Muscle layer of colon (tissue), 2 donors: Measurements from ENCODE around the gene MYO10.

Experiments used
- H3K27ac ChIP-seq: one replicate; pipeline ENCODE4 v1.7.0; 2013; ENCODE audit warnings: low read depth, mild to moderate bottlenecking, low read length, moderate library complexity
- H3K27me3 ChIP-seq, 2 donors: one replicate each; pipeline ENCODE4 v1.7.0; 2013; ENCODE audit warnings: low read length in 2 of 2, mild to moderate bottlenecking in 2 of 2; ENCODE audit not compliant: insufficient read depth in 2 of 2, control insufficient read depth in 1 of 2
- H3K36me3 ChIP-seq: one replicate; pipeline ENCODE4 v1.7.0; 2013; ENCODE audit warnings: mild to moderate bottlenecking, low read length; ENCODE audit not compliant: insufficient read depth
- H3K4me1 ChIP-seq: one replicate; pipeline ENCODE4 v1.7.0; 2013; ENCODE audit warnings: mild to moderate bottlenecking, low read length; ENCODE audit not compliant: insufficient read depth
- H3K4me3 ChIP-seq, 2 donors: one replicate each; pipeline ENCODE4 v1.7.0; 2013; ENCODE audit warnings: low read length in 2 of 2, low read depth in 1 of 2, mild to moderate bottlenecking in 1 of 2, moderate library complexity in 1 of 2
- H3K9ac ChIP-seq: one replicate; pipeline ENCODE4 v1.7.0; 2013; ENCODE audit warnings: low read length
- H3K9me3 ChIP-seq: one replicate; pipeline ENCODE4 v1.7.0; 2013; ENCODE audit warnings: mild to moderate bottlenecking, low read length
- donor health status: abdominal sarcoma.
- donor health status: Adenocarcinoma of cecum.

Gene MYO10

GRCh38 chr5:16913187-16914107 lies 22.6 kb downstream of the MYO10 start:
- H3K36me3 ChIP-seq, result no peaks in the 10 kb centered on the region
- H3K4me1 ChIP-seq, result no peaks in the 10 kb centered on the region
- no peaks in the 10 kb centered on the region for H3K9me3 ChIP-seq
- no peak overlapping the region for H3K27ac ChIP-seq
- H3K9ac ChIP-seq, result no peak overlapping the region
- H3K27me3 ChIP-seq, result no peaks in the 10 kb centered on the region
- H3K4me3 ChIP-seq, result no peak overlapping the region

GRCh38 chr5:16912080-16912479 lies 24.0 kb downstream of the MYO10 start:
- H3K36me3 ChIP-seq, result no peaks in the 10 kb centered on the region
- no peaks in the 10 kb centered on the region for H3K27me3 ChIP-seq
- no peak overlapping the region for H3K27ac ChIP-seq
- no peak overlapping the region for H3K4me3 ChIP-seq
- no peaks in the 10 kb centered on the region for H3K9me3 ChIP-seq
- no peaks in the 10 kb centered on the region for H3K4me1 ChIP-seq
- no peak overlapping the region for H3K9ac ChIP-seq

DNA sequence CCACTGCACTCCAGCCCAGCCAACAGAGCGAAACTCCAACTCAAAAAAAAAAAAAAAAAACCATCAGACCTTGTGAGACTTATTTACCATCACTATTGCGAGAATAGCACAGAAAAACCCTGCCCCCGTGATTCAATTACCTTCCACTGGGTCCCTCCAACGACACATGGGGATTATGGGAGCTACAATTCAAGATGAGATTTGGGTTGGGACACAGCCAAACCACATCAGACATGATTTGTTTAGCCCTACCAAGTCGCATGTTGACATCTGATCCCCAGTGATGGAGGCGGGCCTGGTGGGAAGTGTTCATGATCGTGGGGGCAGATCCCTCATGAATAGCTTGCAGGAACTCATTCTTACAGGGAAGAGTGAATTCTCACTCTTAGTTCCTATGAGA lies 26.6 kb downstream of the MYO10 start:
- H3K9me3 ChIP-seq, result no peaks in the 10 kb centered on the region
- no peak overlapping the region for H3K9ac ChIP-seq
- H3K4me3 ChIP-seq, result no peak overlapping the region
- no peak overlapping the region for H3K27ac ChIP-seq
- H3K36me3 ChIP-seq, result no peaks in the 10 kb centered on the region
- H3K4me1 ChIP-seq, result no peaks in the 10 kb centered on the region
- H3K27me3 ChIP-seq, result no peaks in the 10 kb centered on the region

DNA sequence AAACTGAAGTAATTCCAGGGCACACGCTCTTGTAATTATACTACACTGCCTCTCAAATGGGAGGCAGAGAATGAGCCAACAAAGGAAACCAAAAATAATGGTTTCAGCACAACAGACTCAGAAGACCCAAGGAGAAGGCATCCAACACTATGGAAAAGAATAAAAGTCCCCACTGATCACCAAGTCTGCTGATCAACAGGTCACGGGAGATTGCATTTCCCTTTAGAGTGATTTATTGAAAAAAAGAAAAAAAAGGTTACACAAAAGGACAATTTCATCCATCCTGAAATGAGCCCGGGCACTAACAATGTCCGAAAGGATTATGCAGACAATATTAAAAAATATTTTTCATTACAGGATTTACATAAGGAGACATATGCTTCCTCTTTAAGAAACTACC lies 28.8 kb downstream of the MYO10 start:
- no peaks in the 10 kb centered on the region for H3K4me1 ChIP-seq
- H3K36me3 ChIP-seq, result no peaks in the 10 kb centered on the region
- H3K9ac ChIP-seq, result no peak overlapping the region
- no peaks in the 10 kb centered on the region for H3K27me3 ChIP-seq
- H3K27ac ChIP-seq, result no peak overlapping the region
- no peak overlapping the region for H3K4me3 ChIP-seq
- no peaks in the 10 kb centered on the region for H3K9me3 ChIP-seq

DNA sequence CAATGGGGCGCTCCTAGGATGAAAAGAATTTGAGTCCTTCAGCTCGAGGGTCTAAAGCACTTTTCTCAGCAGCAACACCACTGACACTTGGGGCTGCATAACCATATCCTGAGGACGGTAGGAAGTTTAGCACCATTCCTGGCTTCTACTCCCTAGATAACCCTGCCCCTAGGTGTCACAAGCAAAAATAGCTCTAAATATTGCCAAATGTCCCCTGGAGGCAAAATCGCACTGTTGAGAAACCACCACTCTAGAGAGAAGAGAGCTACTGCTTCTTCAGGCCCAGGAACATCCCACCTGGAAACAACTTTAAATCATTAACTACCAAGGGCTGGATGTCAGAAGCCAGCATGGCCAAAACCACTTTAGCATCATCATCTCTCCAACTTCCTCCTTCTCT lies 29.8 kb downstream of the MYO10 start:
- H3K27ac ChIP-seq, result no peak overlapping the region
- H3K9ac ChIP-seq, result no peak overlapping the region
- no peak overlapping the region for H3K4me3 ChIP-seq
- no peaks in the 10 kb centered on the region for H3K36me3 ChIP-seq
- no peaks in the 10 kb centered on the region for H3K27me3 ChIP-seq
- no peaks in the 10 kb centered on the region for H3K9me3 ChIP-seq
- no peaks in the 10 kb centered on the region for H3K4me1 ChIP-seq

DNA sequence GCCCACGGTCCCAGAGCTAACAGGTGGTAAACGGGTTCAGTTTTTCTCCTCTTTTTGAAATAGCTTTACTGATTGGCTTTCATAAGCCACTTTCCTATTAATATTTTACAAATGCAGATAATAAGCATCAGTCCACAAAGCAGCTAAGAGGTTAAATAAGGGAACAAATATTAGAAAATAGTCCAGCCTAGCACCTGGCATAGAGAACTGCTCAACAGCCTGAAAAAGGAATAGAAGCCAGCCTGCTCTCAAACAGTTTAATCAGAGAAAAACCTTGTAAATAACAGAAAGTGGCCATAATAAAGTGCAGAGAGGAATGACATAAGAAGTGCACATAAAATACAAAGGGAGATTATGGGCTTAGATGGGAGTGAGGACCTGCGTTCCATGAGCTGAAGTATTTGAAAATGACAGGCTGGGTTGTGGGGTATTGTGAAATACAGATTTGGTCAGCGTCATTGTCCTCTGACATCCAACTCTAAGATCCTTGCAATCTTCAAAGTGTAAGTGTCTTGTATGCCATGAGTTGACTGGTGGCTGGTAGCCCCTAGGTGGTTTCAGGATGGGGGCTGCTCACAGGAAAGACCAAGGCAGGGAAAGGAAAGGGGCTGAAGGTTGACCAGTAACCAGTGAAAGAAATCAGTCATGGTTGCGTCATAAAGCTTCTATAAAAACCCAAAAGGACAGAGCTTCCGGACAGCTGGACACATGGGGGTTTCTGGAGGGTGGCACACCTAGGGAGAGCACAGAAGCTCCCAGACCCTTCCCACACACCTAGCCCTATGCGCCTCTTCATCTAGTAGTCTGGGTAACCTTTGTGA lies 32.4 kb downstream of the MYO10 start:
- H3K27ac ChIP-seq, result no peak overlapping the region
- no peaks in the 10 kb centered on the region for H3K9me3 ChIP-seq
- H3K4me3 ChIP-seq, result no peak overlapping the region
- H3K36me3 ChIP-seq, result no peaks in the 10 kb centered on the region
- H3K9ac ChIP-seq, result no peak overlapping the region
- H3K27me3 ChIP-seq, result no peaks in the 10 kb centered on the region
- no peaks in the 10 kb centered on the region for H3K4me1 ChIP-seq

DNA sequence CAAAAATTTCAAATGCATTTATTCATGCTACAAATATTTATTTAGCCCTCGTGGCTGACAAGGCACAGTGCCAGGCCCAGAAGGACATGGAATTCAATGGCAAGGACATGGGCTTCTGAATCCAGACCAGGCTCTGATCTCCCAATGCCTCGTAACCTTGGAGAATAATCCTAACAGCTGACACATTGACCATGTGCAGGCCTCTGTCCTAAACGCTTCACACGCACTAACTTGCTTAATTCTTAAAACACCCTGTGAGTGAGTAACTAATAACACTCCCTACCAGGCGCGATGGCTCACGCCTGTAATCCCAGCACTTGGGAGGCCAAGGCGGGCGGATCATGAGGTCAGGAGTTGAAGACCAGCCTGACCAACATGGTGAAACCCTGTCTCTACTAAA lies 33.2 kb downstream of the MYO10 start:
- H3K27ac ChIP-seq, result no peak overlapping the region

DNA sequence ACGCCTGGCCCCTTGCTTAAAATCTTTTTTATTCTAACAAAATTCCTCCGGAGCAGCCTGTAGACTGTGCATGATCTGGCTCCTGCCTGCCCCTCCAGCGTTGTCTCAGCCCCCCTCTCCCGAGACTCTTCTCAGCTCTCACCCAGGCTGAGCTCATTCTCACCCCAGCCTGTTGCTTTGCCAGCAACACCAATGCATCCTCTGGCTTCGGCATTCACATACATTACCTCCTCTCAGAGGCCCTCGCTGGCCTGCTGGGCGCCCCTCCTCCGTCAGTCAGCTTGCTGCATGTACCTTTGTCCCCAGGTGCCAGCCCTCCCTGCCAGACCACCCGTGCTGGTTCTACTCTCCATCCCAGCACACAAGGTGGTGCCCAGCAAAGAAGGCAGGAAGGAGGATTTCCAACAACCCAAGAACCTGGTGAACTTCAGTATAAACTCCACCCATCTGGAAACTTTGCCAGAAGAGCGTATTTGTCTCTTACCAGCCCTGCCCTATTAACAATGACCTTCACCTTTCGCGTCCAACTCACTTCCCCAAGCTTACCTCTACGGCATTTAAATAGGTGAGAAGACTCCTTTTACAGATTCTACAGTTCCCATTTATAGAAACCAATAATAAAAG lies 35.0 kb downstream of the MYO10 start:
- H3K27ac ChIP-seq, result no peak overlapping the region

More for the DNA sequence above, 33.2 kb downstream of the MYO10 start:
- Histone ChIP-seq H3K9ac (no peak overlapping the region), H3K27me3 (no peaks in the 10 kb centered on the region), H3K4me3 (no peak overlapping the region), H3K4me1 (peaks cover 1% of the 10 kb centered on the region), H3K36me3 (no peaks in the 10 kb centered on the region), H3K9me3 (no peaks in the 10 kb centered on the region)

GRCh38 chr5:16899171-16899570 lies 36.9 kb downstream of the MYO10 start:
- H3K9ac ChIP-seq, result no peak overlapping the region
- no peaks in the 10 kb centered on the region for H3K9me3 ChIP-seq
- H3K27ac ChIP-seq, result no peak overlapping the region
- H3K36me3 ChIP-seq, result no peaks in the 10 kb centered on the region
- no peak overlapping the region for H3K4me3 ChIP-seq
- H3K4me1 ChIP-seq, result peaks cover 7% of the 10 kb centered on the region
- no peaks in the 10 kb centered on the region for H3K27me3 ChIP-seq

More for the DNA sequence above, 35.0 kb downstream of the MYO10 start:
- Histone ChIP-seq H3K36me3 (no peaks in the 10 kb centered on the region), H3K4me1 (peaks cover 7% of the 10 kb centered on the region), H3K4me3 (no peak overlapping the region), H3K27me3 (no peaks in the 10 kb centered on the region), H3K9ac (no peak overlapping the region), H3K9me3 (no peaks in the 10 kb centered on the region)

- Histone ChIP-seq H3K9ac (no peak overlapping the region), H3K4me3 (no peak overlapping the region), H3K36me3 (no peaks in the 10 kb centered on the region), H3K27me3 (no peaks in the 10 kb centered on the region), H3K27ac (no peak overlapping the region), H3K9me3 (no peaks in the 10 kb centered on the region), H3K4me1 (peaks cover 7% of the 10 kb centered on the region)
Measured at GRCh38 chr5:16897800-16898199, 38.3 kb downstream of the MYO10 start.

DNA sequence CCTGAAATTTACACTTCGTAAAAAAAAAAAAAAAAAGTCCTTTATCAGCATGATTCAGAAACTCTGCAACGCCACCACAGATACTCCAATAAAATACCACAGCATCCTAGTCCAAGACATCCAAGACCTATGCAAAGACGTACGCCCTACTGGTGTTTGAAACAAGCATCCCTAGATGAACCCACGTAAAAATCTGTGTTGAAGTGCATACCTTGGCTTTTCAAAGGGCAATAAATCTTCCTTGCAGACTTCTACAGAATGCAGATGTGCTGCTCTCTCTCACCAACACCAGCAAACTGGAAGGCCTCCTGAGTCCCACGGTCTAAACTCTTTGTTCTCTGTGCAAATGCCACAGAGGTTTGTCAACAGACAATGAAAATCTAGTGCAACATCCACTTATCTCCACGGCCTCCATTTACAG lies 38.8 kb downstream of the MYO10 start:
- Histone ChIP-seq H3K27ac (no peak overlapping the region), H3K9ac (no peak overlapping the region), H3K27me3 (no peaks in the 10 kb centered on the region), H3K9me3 (no peaks in the 10 kb centered on the region), H3K4me3 (no peak overlapping the region), H3K4me1 (peaks cover 7% of the 10 kb centered on the region), H3K36me3 (no peaks in the 10 kb centered on the region)
